ENCODE results near the gene TBXA2R. TPM values are rescaled to one million over a fixed set of nuclear protein-coding genes. Genes with fewer than 3 reads are reported as not detected.

Gene TBXA2R
- total RNA-seq, result under 1 TPM; 0.32 to 0.85 (median 0.41) TPM

GRCh38 chr19:3606690-3607289 is at the start of gene TBXA2R:
TSS of gene TBXA2R (minus strand) at chr19:3606875. CDS start at chr19:3600634, 6,241 bp downstream.
- H3K4me1 ChIP-seq, result peaks cover 54% of the 10 kb centered on the region
- peaks cover 17% of the 10 kb centered on the region for H3K36me3 ChIP-seq
- no peak for TF ChIP-seq EP300 (IDR thresholded peaks at IDR 0.05)
- TF ChIP-seq POLR2A (IDR thresholded peaks at IDR 0.05), result no peak
- TF ChIP-seq POLR2AphosphoS5 (IDR thresholded peaks at IDR 0.05), result no peak
- no peak for TF ChIP-seq CTCF (IDR thresholded peaks at IDR 0.05)
- peak within 1 kb of the TSS; percentile 57 for H3K27ac ChIP-seq
- 8% methylated on average over 14 of the region's 46 CpGs for WGBS
- peak in 1 of 2 donors; percentile 84 for DNase-seq (ENCODE audit: low spot score in 2 of 2)
- H3K9me3 ChIP-seq, result no peaks in the 10 kb centered on the region
- H3K27me3 ChIP-seq, result peaks cover 8% of the 10 kb centered on the region
- peak within 1 kb of the TSS; percentile 49 for H3K4me3 ChIP-seq

GRCh38 chr19:3656073-3656746 is 49.5 kb upstream of the TBXA2R start:
- TF ChIP-seq POLR2A (IDR thresholded peaks at IDR 0.05), result no peak
- TF ChIP-seq CTCF (IDR thresholded peaks at IDR 0.05), result no peak
- no peak for TF ChIP-seq EP300 (IDR thresholded peaks at IDR 0.05)
- no peak for TF ChIP-seq POLR2AphosphoS5 (IDR thresholded peaks at IDR 0.05)
- no peaks in the 10 kb centered on the region for H3K27me3 ChIP-seq
- WGBS, result 84% methylated on average over 19 of the region's 36 CpGs
- H3K27ac ChIP-seq, result no peak overlapping the region
- no peak overlapping the region for H3K4me3 ChIP-seq
- peaks cover 87% of the 10 kb centered on the region for H3K36me3 ChIP-seq
- DNase-seq (ENCODE audit: low spot score in 2 of 2), result no peak
- no peaks in the 10 kb centered on the region for H3K4me1 ChIP-seq
- no peaks in the 10 kb centered on the region for H3K9me3 ChIP-seq

- 90% methylated on average over 10 of the region's 25 CpGs for WGBS
- no peak overlapping the region for H3K4me3 ChIP-seq
- H3K27ac ChIP-seq, result peak overlapping the region; percentile 41
- no peaks in the 10 kb centered on the region for H3K4me1 ChIP-seq
- H3K36me3 ChIP-seq, result peaks cover 84% of the 10 kb centered on the region
- TF ChIP-seq POLR2AphosphoS5 (IDR thresholded peaks at IDR 0.05) (no peak), POLR2A (IDR thresholded peaks at IDR 0.05) (no peak), CTCF (IDR thresholded peaks at IDR 0.05) (no peak), EP300 (IDR thresholded peaks at IDR 0.05) (no peak)
- no peaks in the 10 kb centered on the region for H3K9me3 ChIP-seq
- no peaks in the 10 kb centered on the region for H3K27me3 ChIP-seq
- no peak for DNase-seq (ENCODE audit: low spot score in 2 of 2)
These were observed 48.9 kb upstream of the TBXA2R start for GRCh38 chr19:3655402-3656072.

- 95% methylated on average over 17 of the region's 20 CpGs for WGBS
- H3K27ac ChIP-seq, result no peak overlapping the region
- DNase-seq (ENCODE audit: low spot score in 2 of 2), result no peak
- H3K4me1 ChIP-seq, result no peaks in the 10 kb centered on the region
- no peak for TF ChIP-seq CTCF (IDR thresholded peaks at IDR 0.05)
- TF ChIP-seq POLR2A (IDR thresholded peaks at IDR 0.05), result no peak
- no peak for TF ChIP-seq EP300 (IDR thresholded peaks at IDR 0.05)
- TF ChIP-seq POLR2AphosphoS5 (IDR thresholded peaks at IDR 0.05), result no peak
- H3K36me3 ChIP-seq, result peaks cover 78% of the 10 kb centered on the region
- no peak overlapping the region for H3K4me3 ChIP-seq
- no peaks in the 10 kb centered on the region for H3K27me3 ChIP-seq
- no peaks in the 10 kb centered on the region for H3K9me3 ChIP-seq
These were observed 47.3 kb upstream of the TBXA2R start for GRCh38 chr19:3653865-3654513.

All from suprapubic skin (tissue), 4 donors.